ENCODE results near the gene PRR7.

Gene PRR7

GRCh38 chr5:177489119-177489716, 42.6 kb downstream of the PRR7 start:
- Histone ChIP-seq H3K4me3 (ENCODE audit: low read length) (peak overlapping the region; percentile 19; the same call in 1 of the 2 replicates), H3K36me3 (ENCODE audit: control insufficient read depth, low read length) (peaks cover 10% of the 10 kb centered on the region; the same call in 1 of the 2 replicates), H3K79me2 (ENCODE audit: control insufficient read depth, low read length) (no peaks in the 10 kb centered on the region)

DNA sequence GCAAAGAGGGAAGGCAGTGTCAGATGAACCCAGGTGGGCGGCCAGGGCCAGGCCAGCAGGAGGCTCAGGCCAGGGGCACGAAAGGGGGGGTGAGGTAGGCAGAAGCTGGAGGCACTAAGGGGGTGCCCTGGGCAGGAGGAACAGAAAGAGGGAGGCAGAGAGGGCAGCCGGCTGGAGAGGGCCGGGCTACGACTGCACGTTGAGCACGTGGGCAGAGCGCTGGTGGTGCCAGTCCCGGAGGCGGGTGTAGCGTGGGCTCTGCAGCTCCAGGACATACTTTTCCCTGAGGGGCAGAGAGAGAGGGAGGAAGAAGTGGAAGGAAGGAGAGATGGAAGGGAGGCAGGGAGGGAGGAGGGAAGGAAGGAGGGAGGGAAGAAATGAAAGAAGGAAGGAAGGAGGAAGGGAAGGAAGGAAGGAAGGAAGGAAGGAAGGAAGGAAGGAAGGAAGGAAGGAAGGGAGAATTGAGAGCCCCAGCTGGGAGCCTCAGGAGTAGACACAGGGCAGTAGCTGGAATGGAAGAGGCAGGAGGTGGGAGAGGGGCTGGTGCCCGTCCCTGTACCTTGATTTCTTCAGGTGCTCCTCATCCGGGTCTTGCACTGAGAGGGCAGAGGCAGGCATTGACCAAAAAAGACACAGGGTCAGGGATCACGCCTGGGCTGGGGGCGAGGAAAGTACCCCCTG, 43.8 kb downstream of the PRR7 start:
- H3K9me2 ChIP-seq (replicated peaks; ENCODE audit: control insufficient read depth, low read length), result no peaks in the 10 kb centered on the region
- H3K27ac ChIP-seq (ENCODE audit: low read depth, low read length), result no peak overlapping the region
- no peaks in the 10 kb centered on the region for H3K9me3 ChIP-seq (ENCODE audit: control insufficient read depth, insufficient read depth, low read length)
- H3F3A ChIP-seq (ENCODE audit: control insufficient read depth, insufficient read depth), result peaks cover 5% of the 10 kb centered on the region; the same call in 1 of the 2 replicates
- peak overlapping the region; percentile 39 for H3K4me2 ChIP-seq (ENCODE audit: low read length)
- H3K4me1 ChIP-seq (ENCODE audit: control insufficient read depth, low read length), result peaks cover 44% of the 10 kb centered on the region
- no peaks in the 10 kb centered on the region for H3K79me2 ChIP-seq (ENCODE audit: control insufficient read depth, low read length)
- TF ChIP-seq, protein P1, sequence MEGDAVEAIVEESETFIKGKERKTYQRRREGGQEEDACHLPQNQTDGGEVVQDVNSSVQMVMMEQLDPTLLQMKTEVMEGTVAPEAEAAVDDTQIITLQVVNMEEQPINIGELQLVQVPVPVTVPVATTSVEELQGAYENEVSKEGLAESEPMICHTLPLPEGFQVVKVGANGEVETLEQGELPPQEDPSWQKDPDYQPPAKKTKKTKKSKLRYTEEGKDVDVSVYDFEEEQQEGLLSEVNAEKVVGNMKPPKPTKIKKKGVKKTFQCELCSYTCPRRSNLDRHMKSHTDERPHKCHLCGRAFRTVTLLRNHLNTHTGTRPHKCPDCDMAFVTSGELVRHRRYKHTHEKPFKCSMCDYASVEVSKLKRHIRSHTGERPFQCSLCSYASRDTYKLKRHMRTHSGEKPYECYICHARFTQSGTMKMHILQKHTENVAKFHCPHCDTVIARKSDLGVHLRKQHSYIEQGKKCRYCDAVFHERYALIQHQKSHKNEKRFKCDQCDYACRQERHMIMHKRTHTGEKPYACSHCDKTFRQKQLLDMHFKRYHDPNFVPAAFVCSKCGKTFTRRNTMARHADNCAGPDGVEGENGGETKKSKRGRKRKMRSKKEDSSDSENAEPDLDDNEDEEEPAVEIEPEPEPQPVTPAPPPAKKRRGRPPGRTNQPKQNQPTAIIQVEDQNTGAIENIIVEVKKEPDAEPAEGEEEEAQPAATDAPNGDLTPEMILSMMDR (IDR thresholded peaks at IDR 0.05; ENCODE audit: low read depth, low read length, poor library complexity, severe bottlenecking), result no peak
- peaks cover 10% of the 10 kb centered on the region; the same call in 1 of the 2 replicates for H3K36me3 ChIP-seq (ENCODE audit: control insufficient read depth, low read length)
- no peaks in the 10 kb centered on the region for H3K27me3 ChIP-seq (ENCODE audit: control insufficient read depth, low read length)
- H3K4me3 ChIP-seq (ENCODE audit: low read length), result peak overlapping the region; percentile 19
- H4K20me1 ChIP-seq (ENCODE audit: control insufficient read depth, insufficient read depth, low read depth, low read length), result no peaks in the 10 kb centered on the region

More at GRCh38 chr5:177489119-177489716, 42.6 kb downstream of the PRR7 start:
- Histone ChIP-seq H3K9me3 (ENCODE audit: control insufficient read depth, insufficient read depth, low read length) (no peaks in the 10 kb centered on the region), H3K9me2 (replicated peaks; ENCODE audit: control insufficient read depth, low read length) (no peaks in the 10 kb centered on the region), H4K20me1 (ENCODE audit: control insufficient read depth, insufficient read depth, low read depth, low read length) (no peaks in the 10 kb centered on the region), H3F3A (ENCODE audit: control insufficient read depth, insufficient read depth) (peaks cover 4% of the 10 kb centered on the region; the same call in 1 of the 2 replicates), H3K4me2 (ENCODE audit: low read length) (peak overlapping the region; percentile 39), H3K4me1 (ENCODE audit: control insufficient read depth, low read length) (peaks cover 32% of the 10 kb centered on the region), H3K27me3 (ENCODE audit: control insufficient read depth, low read length) (no peaks in the 10 kb centered on the region), H3K27ac (ENCODE audit: low read depth, low read length) (no peak overlapping the region)
- TF ChIP-seq EZH2phosphoT487 (IDR thresholded peaks at IDR 0.05; ENCODE audit: borderline replicate concordance, low read length), result no peak
- TF ChIP-seq, protein P1 (IDR thresholded peaks at IDR 0.05; ENCODE audit: low read depth, low read length, poor library complexity, severe bottlenecking), result peak; percentile 76

- peak overlapping the region; percentile 39; the same call in 1 of the 2 replicates for H3K4me2 ChIP-seq (ENCODE audit: low read length)
- peaks cover 5% of the 10 kb centered on the region; the same call in 1 of the 2 replicates for H3F3A ChIP-seq (ENCODE audit: control insufficient read depth, insufficient read depth)
- TF ChIP-seq, protein P1 (IDR thresholded peaks at IDR 0.05; ENCODE audit: low read depth, low read length, poor library complexity, severe bottlenecking), result no peak
- no peaks in the 10 kb centered on the region for H4K20me1 ChIP-seq (ENCODE audit: control insufficient read depth, insufficient read depth, low read depth, low read length)
- no peaks in the 10 kb centered on the region for H3K9me3 ChIP-seq (ENCODE audit: control insufficient read depth, insufficient read depth, low read length)
- H3K27me3 ChIP-seq (ENCODE audit: control insufficient read depth, low read length), result no peaks in the 10 kb centered on the region
- peaks cover 50% of the 10 kb centered on the region for H3K4me1 ChIP-seq (ENCODE audit: control insufficient read depth, low read length)
- H3K36me3 ChIP-seq (ENCODE audit: control insufficient read depth, low read length), result peaks cover 10% of the 10 kb centered on the region; the same call in 1 of the 2 replicates
- no peak overlapping the region for H3K27ac ChIP-seq (ENCODE audit: low read depth, low read length)
- H3K9me2 ChIP-seq (replicated peaks; ENCODE audit: control insufficient read depth, low read length), result no peaks in the 10 kb centered on the region
- no peaks in the 10 kb centered on the region for H3K79me2 ChIP-seq (ENCODE audit: control insufficient read depth, low read length)
- no peak overlapping the region; the same call in 1 of the 2 replicates for H3K4me3 ChIP-seq (ENCODE audit: low read length)
Observed at GRCh38 chr5:177490992-177491391, 44.4 kb downstream of the PRR7 start.

Measured in DOHH2 (cell line).